DOHH2 (cell line): ENCODE measurements around the gene SMIM5.

Source experiments
- EZH2phosphoT487 ChIP-seq: fragments of 200-600 bp; sonication (generic); IDR thresholded peaks from 2 replicates; pipeline ENCODE4 v1.6.1; 2017; ENCODE audit warnings: borderline replicate concordance, mild to moderate bottlenecking, antibody characterized with exemption, low read length, moderate library complexity, mixed read lengths
- TF ChIP-seq, protein P1 (sequence below): fragments of 200-600 bp; sonication (generic); IDR thresholded peaks from one replicate; pipeline ENCODE4 v1.5.1; 2014; ENCODE audit warnings: antibody characterized with exemption, mild to moderate bottlenecking, low read depth, low read length; ENCODE audit not compliant: poor library complexity, severe bottlenecking

DNA sequence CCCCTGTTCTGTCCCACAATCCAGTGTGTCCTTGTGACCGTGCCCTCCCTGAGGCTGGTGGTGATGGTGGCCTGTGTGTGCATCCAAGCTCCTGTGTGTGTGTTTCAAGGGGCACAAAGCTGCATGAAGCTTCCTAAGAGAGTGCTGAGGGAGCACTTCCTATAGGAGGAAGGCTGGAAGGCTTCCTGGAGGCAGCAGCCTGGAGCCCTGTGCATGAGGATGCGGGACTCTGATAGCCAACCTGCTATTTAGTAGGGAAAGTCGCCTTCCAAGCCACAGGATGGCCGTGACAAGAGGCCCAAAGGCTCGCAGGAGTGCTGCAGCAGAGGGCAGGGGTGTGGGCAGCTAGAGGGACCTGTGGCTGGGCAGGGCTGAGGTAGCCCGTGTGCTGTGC, 37.3 kb upstream of the SMIM5 start:
- TF ChIP-seq, protein P1, sequence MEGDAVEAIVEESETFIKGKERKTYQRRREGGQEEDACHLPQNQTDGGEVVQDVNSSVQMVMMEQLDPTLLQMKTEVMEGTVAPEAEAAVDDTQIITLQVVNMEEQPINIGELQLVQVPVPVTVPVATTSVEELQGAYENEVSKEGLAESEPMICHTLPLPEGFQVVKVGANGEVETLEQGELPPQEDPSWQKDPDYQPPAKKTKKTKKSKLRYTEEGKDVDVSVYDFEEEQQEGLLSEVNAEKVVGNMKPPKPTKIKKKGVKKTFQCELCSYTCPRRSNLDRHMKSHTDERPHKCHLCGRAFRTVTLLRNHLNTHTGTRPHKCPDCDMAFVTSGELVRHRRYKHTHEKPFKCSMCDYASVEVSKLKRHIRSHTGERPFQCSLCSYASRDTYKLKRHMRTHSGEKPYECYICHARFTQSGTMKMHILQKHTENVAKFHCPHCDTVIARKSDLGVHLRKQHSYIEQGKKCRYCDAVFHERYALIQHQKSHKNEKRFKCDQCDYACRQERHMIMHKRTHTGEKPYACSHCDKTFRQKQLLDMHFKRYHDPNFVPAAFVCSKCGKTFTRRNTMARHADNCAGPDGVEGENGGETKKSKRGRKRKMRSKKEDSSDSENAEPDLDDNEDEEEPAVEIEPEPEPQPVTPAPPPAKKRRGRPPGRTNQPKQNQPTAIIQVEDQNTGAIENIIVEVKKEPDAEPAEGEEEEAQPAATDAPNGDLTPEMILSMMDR: no peak
- TF ChIP-seq EZH2phosphoT487: no peak
